Peyer's patch (tissue), 4 donors: ENCODE data around the gene POLR2L.

Experiments
- CTCF ChIP-seq, 6 experiments: fragments of 450-650 bp in 4 of 6; fragments of 200-600 bp in 2 of 6; sonication (generic) in 1 of 6; IDR thresholded peaks; one replicate each; pipeline ENCODE4 v1.5.1; 2017 to 2019; ENCODE audit warnings: antibody characterized with exemption in 6 of 6, mild to moderate bottlenecking in 3 of 6, moderate library complexity in 1 of 6
- POLR2A ChIP-seq, 2 donors: fragments of 450-650 bp; IDR thresholded peaks; one replicate each; pipeline ENCODE4 v1.5.1; 2017; ENCODE audit warnings: antibody characterized with exemption in 2 of 2, mild to moderate bottlenecking in 2 of 2, moderate library complexity in 2 of 2

DNA sequence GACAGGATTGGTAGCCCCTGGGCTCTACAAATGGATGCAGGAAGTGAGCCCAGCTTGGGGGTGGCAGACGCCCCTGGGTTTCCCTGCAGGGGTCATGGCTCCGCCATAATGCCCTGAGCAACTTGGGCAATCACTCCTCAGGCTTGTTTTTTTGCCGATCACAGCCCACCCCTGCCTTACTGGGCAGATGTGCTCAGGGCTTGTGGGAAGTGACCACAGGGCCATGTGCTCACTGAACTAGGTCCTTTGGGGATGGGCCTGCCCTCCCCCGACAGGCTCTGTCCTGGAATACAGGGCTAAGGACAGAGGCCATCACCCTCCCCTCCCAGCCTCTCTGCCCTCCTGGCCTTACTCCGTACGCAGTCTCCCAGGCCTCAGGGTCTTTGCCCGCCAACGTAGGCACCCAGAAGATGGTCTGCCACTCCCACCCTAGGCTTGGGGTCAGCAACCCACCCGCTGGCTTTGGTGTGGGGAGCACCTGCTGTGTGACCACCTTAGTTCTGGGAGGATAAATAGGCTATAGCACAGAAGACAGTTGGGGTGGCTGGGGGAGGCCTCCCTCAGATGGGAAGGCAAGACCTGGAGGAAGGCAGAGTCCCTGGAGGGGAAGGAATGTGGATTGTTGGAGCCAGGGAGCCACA is 28.8 kb downstream of the POLR2L start:
- TF ChIP-seq POLR2A (IDR thresholded peaks at IDR 0.05) (no peak), CTCF (IDR thresholded peaks at IDR 0.05) (no peak)
